Stimulated activated CD4-positive, alpha-beta T cell treated with anti-CD3 and anti-CD28 coated beads, Interleukin-15, amount 100 ng/mL, for 48 hours (primary cell): ENCODE results near the gene EOLA1.
"Not testable (repeated sequence)": the region's sequence is repeated elsewhere in the genome, so short reads cannot be mapped to it uniquely, and the experiment has no call there.

Experiments
- DNase-seq, 2 donors: peaks; one replicate each; pipeline ENCODE4 v3.0.0-alpha.2; 2020; ENCODE audit warnings: low read depth in 2 of 2

The EOLA1 gene

GRCh38 chrX:149545545-149546543, 5.0 kb downstream of the EOLA1 start:
- not testable (repeated sequence) for DNase-seq

GRCh38 chrX:149546962-149547361, 6.2 kb downstream of the EOLA1 start:
- DNase-seq = not testable (repeated sequence)

- not testable (repeated sequence) for DNase-seq
These were observed 7.0 kb downstream of the EOLA1 start for GRCh38 chrX:149547782-149548181.

GRCh38 chrX:149549701-149550100, 8.9 kb downstream of the EOLA1 start, which contains the start of gene HSFX3:
Gene HSFX3, minus strand, starts transcription at chrX:149549924. Its CDS starts 72 bp downstream, at chrX:149549852.
- not testable (repeated sequence) for DNase-seq

- not testable (repeated sequence) for DNase-seq
These were observed 9.6 kb downstream of the EOLA1 start for GRCh38 chrX:149550454-149550853.

GRCh38 chrX:149551245-149551938, 10.6 kb downstream of the EOLA1 start:
- not testable (repeated sequence) for DNase-seq

GRCh38 chrX:149551939-149552248, 11.1 kb downstream of the EOLA1 start:
- not testable (repeated sequence) for DNase-seq

- not testable (repeated sequence) for DNase-seq
These were observed 14.4 kb downstream of the EOLA1 start for GRCh38 chrX:149555251-149555650.

- DNase-seq = no peak
These were observed 22.5 kb downstream of the EOLA1 start for GRCh38 chrX:149563359-149563758.

- DNase-seq = no peak
These were observed 27.0 kb downstream of the EOLA1 start for GRCh38 chrX:149567621-149568417.

- DNase-seq = no peak
These were observed 28.0 kb downstream of the EOLA1 start for GRCh38 chrX:149568701-149569296.

GRCh38 chrX:149569770-149570169, 29.0 kb downstream of the EOLA1 start:
- DNase-seq = no peak

GRCh38 chrX:149570668-149571067, 29.9 kb downstream of the EOLA1 start:
- DNase-seq = no peak

GRCh38 chrX:149571770-149572169, 31.0 kb downstream of the EOLA1 start:
- no peak for DNase-seq

GRCh38 chrX:149572743-149573142, 31.9 kb downstream of the EOLA1 start:
- no peak for DNase-seq

- not testable (repeated sequence) for DNase-seq
These were observed 32.6 kb downstream of the EOLA1 start for GRCh38 chrX:149573456-149573855.

GRCh38 chrX:149585631-149586030, 44.8 kb downstream of the EOLA1 start:
- not testable (repeated sequence) for DNase-seq

GRCh38 chrX:149587359-149587758, 46.5 kb downstream of the EOLA1 start, which contains the start of gene MAGEA9B:
Gene MAGEA9B, minus strand, starts transcription at chrX:149587459. Its CDS starts 4,280 bp downstream, at chrX:149583179.
- DNase-seq = not testable (repeated sequence)

- DNase-seq = not testable (repeated sequence)
These were observed 50.2 kb downstream of the EOLA1 start for GRCh38 chrX:149590993-149591392.

- not testable (repeated sequence) for DNase-seq
These were observed 54.4 kb downstream of the EOLA1 start, which contains the start of gene HSFX2 for GRCh38 chrX:149595214-149595613. Gene HSFX2, minus strand, starts transcription at chrX:149595314. Its CDS starts 614 bp downstream, at chrX:149594700.

- DNase-seq = not testable (repeated sequence)
These were observed 55.1 kb downstream of the EOLA1 start for GRCh38 chrX:149595943-149596342.
